Stomach (tissue), 9 donors: Measurements from ENCODE around the gene ZBTB34. TPM values are rescaled to one million over a fixed set of nuclear protein-coding genes. Genes with fewer than 3 reads are reported as not detected.

Experiments used
- DNase-seq, 2 donors: peaks; one replicate each; pipeline versions ENCODE4 v3.0.0 to v3.0.0-alpha.2; 2013 to 2019
- H3K27ac ChIP-seq, 5 donors: fragments of 200-600 bp in 4 of 5; sonication (generic) in 4 of 5; one replicate each; pipeline ENCODE4 v1.5.1; 2013 to 2019; ENCODE audit warnings: mild to moderate bottlenecking in 1 of 5, moderate library complexity in 1 of 5
- H3K27me3 ChIP-seq, 3 donors: fragments of 200-600 bp; sonication (generic); one replicate each; pipeline ENCODE4 v1.5.1; 2017 to 2019; ENCODE audit warnings: mixed run types in 1 of 3
- H3K36me3 ChIP-seq, 4 donors: fragments of 200-600 bp; sonication (generic); 1 replicate in 3 of 4; 2 replicates in 1 of 4; pipeline ENCODE4 v1.5.1; 2016 to 2019
- H3K4me1 ChIP-seq, 4 donors: fragments of 200-600 bp; sonication (generic); one replicate each; pipeline ENCODE4 v1.5.1; 2016 to 2019
- H3K4me3 ChIP-seq, 4 donors: fragments of 200-600 bp; sonication (generic) in 3 of 4; one replicate each; pipeline ENCODE4 v1.5.1; 2016 to 2019; ENCODE audit warnings: mild to moderate bottlenecking in 1 of 4
- H3K9me3 ChIP-seq, 4 donors: fragments of 200-600 bp; sonication (generic); one replicate each; pipeline ENCODE4 v1.5.1; 2016 to 2019
- CTCF ChIP-seq, 7 experiments: fragments of 450-650 bp in 4 of 7; fragments of 200-600 bp in 3 of 7; sonication (generic) in 3 of 7; IDR thresholded peaks; one replicate each; pipeline ENCODE4 v1.5.1; 2016 to 2019; ENCODE audit warnings: antibody characterized with exemption in 7 of 7, control low read depth in 2 of 7, mild to moderate bottlenecking in 1 of 7
- EP300 ChIP-seq: sonication (generic); formaldehyde crosslinking; IDR thresholded peaks from one replicate; pipeline ENCODE4 v1.6.1; 2017; ENCODE audit warnings: antibody characterized with exemption
- POLR2A ChIP-seq, 4 donors: fragments of 450-650 bp; IDR thresholded peaks; one replicate each; pipeline ENCODE4 v1.6.1; 2016; ENCODE audit warnings: antibody characterized with exemption in 4 of 4, control low read depth in 2 of 4, mild to moderate bottlenecking in 1 of 4, moderate library complexity in 1 of 4
- POLR2AphosphoS5 ChIP-seq, 3 donors: sonication (generic); formaldehyde crosslinking; IDR thresholded peaks; one replicate each; pipeline ENCODE4 v1.6.1; 2016; ENCODE audit warnings: antibody characterized with exemption in 3 of 3
- WGBS, 5 donors: extraction: QIAGEN DNeasy Blood & Tissue Kit in 3 of 5; methylation state at CpG; one replicate each; pipeline versions ENCODE4 v1.1.5 to v1.1.7; 2013 to 2018; 5-methylcytosine and 5-hydroxymethylcytosine counted together
- intact Hi-C: fragments of 100-400 bp; cut with DNase I; formaldehyde crosslinking; loops from one replicate; pipeline ENCODE4 v1.15.1; 2023; ENCODE audit warnings: low total_unique reads
- polyA plus RNA-seq, 3 donors: library from polyadenylated mRNA; stranded (reverse); fragments of 200-250 nt; gene quantifications; one replicate each; pipeline ENCODE4 v1.2.3, GENCODE V29; 2013
- total RNA-seq, 5 donors: library from RNA; depleted of rRNA; stranded (reverse); fragments of >200 nt; gene quantifications; one replicate each; pipeline versions ENCODE4 v1.1.0 to v1.2.3, GENCODE V29; 2014 to 2016
- donor health status: healthy with polysubstance abuse.
- donor health status: Bipolar disorder and iron deficiency.
- donor health status: healthy.

The ZBTB34 gene
- total and polyA plus RNA-seq, 8 donors: 0.92 to 25.7 (median 9.7) TPM

- intact Hi-C loops: no loop called here
- no peaks in the 10 kb centered on the region for H3K36me3 ChIP-seq
- peak overlapping the region; percentile 77 to 94 (median 81) for H3K27ac ChIP-seq
- H3K4me1 ChIP-seq: peaks cover 0 to 27% (median 22%) of the 10 kb centered on the region in 4 donors
- no peaks in the 10 kb centered on the region for H3K27me3 ChIP-seq
- DNase-seq: peak; percentile 94 to 95
- TF ChIP-seq EP300 (no peak), POLR2A (IDR thresholded peaks at IDR 0.05) (no peak), CTCF (IDR thresholded peaks at IDR 0.05) (no peak), POLR2AphosphoS5 (IDR thresholded peaks at IDR 0.05) (no peak)
- WGBS, 5 donors: 1 to 17% (median 3%) methylated on average over 1 to 38 of the region's 43 CpGs
- H3K9me3 ChIP-seq: no peaks in the 10 kb centered on the region
- H3K4me3 ChIP-seq: peak overlapping the region; percentile 61 to 76 (median 68)
Measured at GRCh38 chr9:126915281-126915816, 54.9 kb downstream of the ZBTB34 start.

- peak in 1 of 2 donors; percentile 49 for DNase-seq
- Histone ChIP-seq H3K4me1 (peaks cover 0 to 27% (median 22%) of the 10 kb centered on the region in 4 donors), H3K36me3 (no peaks in the 10 kb centered on the region), H3K27me3 (no peaks in the 10 kb centered on the region), H3K9me3 (no peaks in the 10 kb centered on the region), H3K4me3 (peak overlapping the region; percentile 61 to 76 (median 68)), H3K27ac (peak overlapping the region; percentile 77 to 94 (median 81))
- 51 to 72% (median 57%) methylated on average over 10 to 15 of the region's 15 CpGs for WGBS, 5 donors
- intact Hi-C loops: no loop called here
- no peak for TF ChIP-seq POLR2AphosphoS5 (IDR thresholded peaks at IDR 0.05)
- TF ChIP-seq EP300: no peak
- no peak for TF ChIP-seq CTCF (IDR thresholded peaks at IDR 0.05)
- TF ChIP-seq POLR2A (IDR thresholded peaks at IDR 0.05): no peak
Measured at GRCh38 chr9:126915846-126916543, 55.6 kb downstream of the ZBTB34 start.

GRCh38 chr9:126916909-126917308 lies 56.5 kb downstream of the ZBTB34 start:
- H3K9me3 ChIP-seq: no peaks in the 10 kb centered on the region
- H3K36me3 ChIP-seq: no peaks in the 10 kb centered on the region
- no peak for TF ChIP-seq POLR2A (IDR thresholded peaks at IDR 0.05)
- no peak for TF ChIP-seq EP300
- no peak for TF ChIP-seq POLR2AphosphoS5 (IDR thresholded peaks at IDR 0.05)
- no peak for TF ChIP-seq CTCF (IDR thresholded peaks at IDR 0.05)
- DNase-seq: no peak
- H3K27me3 ChIP-seq: no peaks in the 10 kb centered on the region
- no peak overlapping the region for H3K27ac ChIP-seq
- WGBS, 5 donors: 56 to 75% (median 67%) methylated on average over 2 of the region's 2 CpGs
- intact Hi-C loops: no loop called here
- peaks cover 0 to 27% (median 23%) of the 10 kb centered on the region in 4 donors for H3K4me1 ChIP-seq
- no peak overlapping the region for H3K4me3 ChIP-seq

- H3K27me3 ChIP-seq: no peaks in the 10 kb centered on the region
- H3K4me3 ChIP-seq: no peak overlapping the region
- H3K27ac ChIP-seq: peak overlapping the region in 1 of 5 donors; percentile 21
- peaks cover 0 to 26% (median 22%) of the 10 kb centered on the region in 4 donors for H3K4me1 ChIP-seq
- DNase-seq: peak in 1 of 2 donors; percentile 26
- intact Hi-C loops: no loop called here
- no peaks in the 10 kb centered on the region for H3K9me3 ChIP-seq
- WGBS, 5 donors: 69 to 88% (median 82%) methylated on average over 1 of the region's 1 CpG
- no peaks in the 10 kb centered on the region for H3K36me3 ChIP-seq
- no peak for TF ChIP-seq POLR2A (IDR thresholded peaks at IDR 0.05)
- TF ChIP-seq POLR2AphosphoS5 (IDR thresholded peaks at IDR 0.05): no peak
- TF ChIP-seq CTCF (IDR thresholded peaks at IDR 0.05): no peak
- no peak for TF ChIP-seq EP300
Measured at GRCh38 chr9:126919193-126919592, 58.8 kb downstream of the ZBTB34 start.
